HG03565 (cell line): ENCODE results near the gene ACO1.

Source experiments
- ATAC-seq: cut with Tn5 transposase; IDR thresholded peaks from one replicate; pipeline ENCODE4 v1.9.1; 2021; ENCODE audit warnings: mild to moderate bottlenecking, moderate library complexity; ENCODE audit not compliant: unreplicated experiment

Gene ACO1

GRCh38 chr9:32486839-32487562, 102.6 kb downstream of the ACO1 start:
- no peak for ATAC-seq

GRCh38 chr9:32487981-32488380, 103.5 kb downstream of the ACO1 start:
- ATAC-seq: no peak

GRCh38 chr9:32490601-32491000, 106.2 kb downstream of the ACO1 start:
- no peak for ATAC-seq

- no peak for ATAC-seq
Observed at GRCh38 chr9:32497921-32498320, 113.5 kb downstream of the ACO1 start.

- no peak for ATAC-seq
Observed at GRCh38 chr9:32500768-32501167, 116.3 kb downstream of the ACO1 start.

GRCh38 chr9:32501868-32502267, 117.4 kb downstream of the ACO1 start:
- ATAC-seq: no peak

GRCh38 chr9:32502464-32502863, 118.0 kb downstream of the ACO1 start:
- no peak for ATAC-seq

- ATAC-seq: no peak
Observed at GRCh38 chr9:32503008-32503407, 118.6 kb downstream of the ACO1 start.
